ENCODE results near the gene SLC4A4. TPM values are rescaled to one million over a fixed set of nuclear protein-coding genes. Genes with fewer than 3 reads are reported as not detected.

Gene SLC4A4
- polyA plus RNA-seq, 1 of the 3 experiments (the other 2 are of a cell fraction): not detected

DNA sequence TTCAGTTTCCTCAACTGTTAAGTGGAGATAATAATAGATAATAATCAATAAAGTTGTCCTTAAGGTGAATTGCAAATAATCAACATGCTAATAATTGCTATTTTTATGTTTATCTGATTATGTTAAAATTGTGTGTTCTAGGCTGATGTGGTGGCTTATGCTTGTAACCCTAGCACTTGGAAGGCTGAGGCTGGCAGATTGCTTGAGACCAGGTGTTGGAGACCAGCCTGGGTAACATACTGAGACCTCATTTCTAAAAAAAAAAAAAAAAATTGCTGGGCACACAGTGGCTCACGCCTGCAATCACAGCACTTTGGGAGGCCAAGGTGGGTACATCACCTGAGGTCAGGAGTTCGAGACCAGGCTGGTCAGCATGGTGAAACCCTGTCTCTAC lies 269.9 kb downstream of the SLC4A4 start:
- Histone ChIP-seq H3K79me2 (ENCODE audit: insufficient read depth) (no peaks in the 10 kb centered on the region), H3K9me3 (no peaks in the 10 kb centered on the region), H3K9me2 (no peaks in the 10 kb centered on the region), H3K36me3 (replicated peaks in 1 of 2; ENCODE audit: control insufficient read depth in 1 of 2, insufficient read depth in 2 of 2, low read length in 1 of 2) (no peaks in the 10 kb centered on the region), H3K9ac (no peak overlapping the region), H3K4me3 (ENCODE audit: low read depth in 2 of 2, low read length in 1 of 2) (no peak overlapping the region), H3K4me1 (ENCODE audit: control insufficient read depth in 1 of 2, insufficient read depth in 2 of 2, low read depth in 1 of 2, low read length in 1 of 2) (no peaks in the 10 kb centered on the region), H3F3A (replicated peaks; ENCODE audit: insufficient read depth) (no peaks in the 10 kb centered on the region), H2AFZ (ENCODE audit: low read depth) (no peak overlapping the region), H3K27ac (ENCODE audit: low read depth in 2 of 2, low read length in 1 of 2) (no peak overlapping the region), H3K4me2 (no peak overlapping the region), H3K27me3 (ENCODE audit: insufficient read depth) (no peaks in the 10 kb centered on the region), H4K20me1 (ENCODE audit: insufficient read depth) (no peaks in the 10 kb centered on the region)
- no peak for TF ChIP-seq RAD21 (IDR thresholded peaks at IDR 0.05; ENCODE audit: low read length)
- TF ChIP-seq RCOR1 (IDR thresholded peaks at IDR 0.05; ENCODE audit: low read length): no peak
- TF ChIP-seq EP300 (IDR thresholded peaks at IDR 0.05; ENCODE audit: borderline replicate concordance in 1 of 2, low read depth in 1 of 2, low read length in 1 of 2): no peak
- TF ChIP-seq, protein P1, sequence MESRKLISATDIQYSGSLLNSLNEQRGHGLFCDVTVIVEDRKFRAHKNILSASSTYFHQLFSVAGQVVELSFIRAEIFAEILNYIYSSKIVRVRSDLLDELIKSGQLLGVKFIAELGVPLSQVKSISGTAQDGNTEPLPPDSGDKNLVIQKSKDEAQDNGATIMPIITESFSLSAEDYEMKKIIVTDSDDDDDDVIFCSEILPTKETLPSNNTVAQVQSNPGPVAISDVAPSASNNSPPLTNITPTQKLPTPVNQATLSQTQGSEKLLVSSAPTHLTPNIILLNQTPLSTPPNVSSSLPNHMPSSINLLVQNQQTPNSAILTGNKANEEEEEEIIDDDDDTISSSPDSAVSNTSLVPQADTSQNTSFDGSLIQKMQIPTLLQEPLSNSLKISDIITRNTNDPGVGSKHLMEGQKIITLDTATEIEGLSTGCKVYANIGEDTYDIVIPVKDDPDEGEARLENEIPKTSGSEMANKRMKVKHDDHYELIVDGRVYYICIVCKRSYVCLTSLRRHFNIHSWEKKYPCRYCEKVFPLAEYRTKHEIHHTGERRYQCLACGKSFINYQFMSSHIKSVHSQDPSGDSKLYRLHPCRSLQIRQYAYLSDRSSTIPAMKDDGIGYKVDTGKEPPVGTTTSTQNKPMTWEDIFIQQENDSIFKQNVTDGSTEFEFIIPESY (IDR thresholded peaks at IDR 0.05; ENCODE audit: borderline replicate concordance, low read depth): no peak
- TF ChIP-seq TEAD4 (IDR thresholded peaks at IDR 0.05; ENCODE audit: borderline replicate concordance, insufficient read depth): no peak
- TF ChIP-seq, protein P2, sequence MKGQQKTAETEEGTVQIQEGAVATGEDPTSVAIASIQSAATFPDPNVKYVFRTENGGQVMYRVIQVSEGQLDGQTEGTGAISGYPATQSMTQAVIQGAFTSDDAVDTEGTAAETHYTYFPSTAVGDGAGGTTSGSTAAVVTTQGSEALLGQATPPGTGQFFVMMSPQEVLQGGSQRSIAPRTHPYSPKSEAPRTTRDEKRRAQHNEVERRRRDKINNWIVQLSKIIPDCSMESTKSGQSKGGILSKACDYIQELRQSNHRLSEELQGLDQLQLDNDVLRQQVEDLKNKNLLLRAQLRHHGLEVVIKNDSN (IDR thresholded peaks at IDR 0.05; ENCODE audit: borderline replicate concordance, low read depth): no peak
- TF ChIP-seq NFIC (IDR thresholded peaks at IDR 0.05; ENCODE audit: borderline replicate concordance): no peak
- TF ChIP-seq GATA2 (CRISPR knock-in tag; IDR thresholded peaks at IDR 0.05): no peak
- POLR2A ChIA-PET: no interaction called here
- DNase-seq: no peak
- WGBS (ENCODE audit: low lambda C conversion rate): 0% methylated on average over 2 of the region's 2 CpGs
- CTCF ChIA-PET: no interaction called here

DNA sequence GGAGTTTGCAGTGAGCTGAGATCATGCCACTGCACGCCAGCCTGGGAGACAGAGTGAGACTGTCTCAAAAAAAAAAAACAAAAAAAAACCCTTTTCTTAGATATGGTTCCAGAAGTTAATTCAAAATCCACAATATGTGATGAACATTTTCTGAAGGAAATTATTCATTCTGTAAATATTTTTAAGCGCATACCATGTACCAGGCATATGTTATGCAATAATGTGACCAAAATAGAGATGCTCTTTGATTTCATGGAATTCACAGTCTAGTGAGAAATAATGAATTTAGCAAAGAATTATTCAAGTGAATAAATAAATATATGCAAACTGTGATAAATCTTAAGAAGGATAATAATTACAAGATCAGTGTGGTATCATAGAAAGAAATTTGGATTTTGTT lies 270.3 kb downstream of the SLC4A4 start:
- no peak overlapping the region for H3K4me3 ChIP-seq (ENCODE audit: low read depth in 2 of 2, low read length in 1 of 2)
- no peak for DNase-seq
- WGBS (ENCODE audit: low lambda C conversion rate): 19% methylated on average over 2 of the region's 2 CpGs
- no peak overlapping the region for H3K9ac ChIP-seq
- ChIA-PET CTCF (no interaction called here), POLR2A (no interaction called here)
- no peaks in the 10 kb centered on the region for H3K9me3 ChIP-seq
- H3K9me2 ChIP-seq: no peaks in the 10 kb centered on the region
- no peak overlapping the region for H3K27ac ChIP-seq (ENCODE audit: low read depth in 2 of 2, low read length in 1 of 2)
- H4K20me1 ChIP-seq (ENCODE audit: insufficient read depth): no peaks in the 10 kb centered on the region
- no peaks in the 10 kb centered on the region for H3K79me2 ChIP-seq (ENCODE audit: insufficient read depth)
- H3F3A ChIP-seq (replicated peaks; ENCODE audit: insufficient read depth): no peaks in the 10 kb centered on the region
- H2AFZ ChIP-seq (ENCODE audit: low read depth): no peak overlapping the region
- TF ChIP-seq, protein P3, sequence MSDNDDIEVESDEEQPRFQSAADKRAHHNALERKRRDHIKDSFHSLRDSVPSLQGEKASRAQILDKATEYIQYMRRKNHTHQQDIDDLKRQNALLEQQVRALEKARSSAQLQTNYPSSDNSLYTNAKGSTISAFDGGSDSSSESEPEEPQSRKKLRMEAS (IDR thresholded peaks at IDR 0.05; ENCODE audit: low read depth): no peak
- TF ChIP-seq GABPA (IDR thresholded peaks at IDR 0.05; ENCODE audit: low read depth) (no peak), FOXJ3 (CRISPR knock-in tag; IDR thresholded peaks at IDR 0.05) (no peak), YY1 (IDR thresholded peaks at IDR 0.05; ENCODE audit: low read depth) (no peak), EP300 (IDR thresholded peaks at IDR 0.05; ENCODE audit: borderline replicate concordance in 1 of 2, low read depth in 1 of 2, low read length in 1 of 2) (no peak), TAF1 (IDR thresholded peaks at IDR 0.05; ENCODE audit: borderline replicate concordance, low read depth, low read length) (no peak), GATA2 (CRISPR knock-in tag; IDR thresholded peaks at IDR 0.05) (no peak), FOXM1 (IDR thresholded peaks at IDR 0.05; ENCODE audit: low read depth) (no peak), MEF2A (IDR thresholded peaks at IDR 0.05; ENCODE audit: borderline replicate concordance, low read depth) (no peak), FOSL2 (IDR thresholded peaks at IDR 0.05; ENCODE audit: borderline replicate concordance, low read depth) (no peak), NRF1 (IDR thresholded peaks at IDR 0.05; ENCODE audit: low read depth, low read length) (no peak), SMC3 (IDR thresholded peaks at IDR 0.05; ENCODE audit: low read depth, low read length) (no peak), RCOR1 (IDR thresholded peaks at IDR 0.05; ENCODE audit: low read length) (no peak), RXRA (IDR thresholded peaks at IDR 0.05; ENCODE audit: borderline replicate concordance, low read depth) (no peak), RFX5 (IDR thresholded peaks at IDR 0.05; ENCODE audit: low read length) (no peak), TCF12 (IDR thresholded peaks at IDR 0.05) (no peak), RAD21 (IDR thresholded peaks at IDR 0.05; ENCODE audit: low read length) (no peak), POLR2AphosphoS5 (IDR thresholded peaks at IDR 0.05; ENCODE audit: low read depth, low read length) (no peak)
- TF ChIP-seq, protein P4, sequence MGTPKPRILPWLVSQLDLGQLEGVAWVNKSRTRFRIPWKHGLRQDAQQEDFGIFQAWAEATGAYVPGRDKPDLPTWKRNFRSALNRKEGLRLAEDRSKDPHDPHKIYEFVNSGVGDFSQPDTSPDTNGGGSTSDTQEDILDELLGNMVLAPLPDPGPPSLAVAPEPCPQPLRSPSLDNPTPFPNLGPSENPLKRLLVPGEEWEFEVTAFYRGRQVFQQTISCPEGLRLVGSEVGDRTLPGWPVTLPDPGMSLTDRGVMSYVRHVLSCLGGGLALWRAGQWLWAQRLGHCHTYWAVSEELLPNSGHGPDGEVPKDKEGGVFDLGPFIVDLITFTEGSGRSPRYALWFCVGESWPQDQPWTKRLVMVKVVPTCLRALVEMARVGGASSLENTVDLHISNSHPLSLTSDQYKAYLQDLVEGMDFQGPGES (IDR thresholded peaks at IDR 0.05; ENCODE audit: low read depth, low read length): no peak
- TF ChIP-seq, protein P1 (IDR thresholded peaks at IDR 0.05; ENCODE audit: borderline replicate concordance, low read depth): no peak
- H3K36me3 ChIP-seq (replicated peaks in 1 of 2; ENCODE audit: control insufficient read depth in 1 of 2, insufficient read depth in 2 of 2, low read length in 1 of 2): no peaks in the 10 kb centered on the region
- no peaks in the 10 kb centered on the region for H3K4me1 ChIP-seq (ENCODE audit: control insufficient read depth in 1 of 2, insufficient read depth in 2 of 2, low read depth in 1 of 2, low read length in 1 of 2)
- H3K27me3 ChIP-seq (ENCODE audit: insufficient read depth): no peaks in the 10 kb centered on the region
- H3K4me2 ChIP-seq: no peak overlapping the region
